ENCODE results near the gene OXSR1. TPM values are rescaled to one million over a fixed set of nuclear protein-coding genes. Genes with fewer than 3 reads are reported as not detected.
A peak's percentile ranks its signal among the peaks of the same experiment; 100 is the strongest.

The OXSR1 gene
- total and polyA plus RNA-seq, 2 of the 13 experiments (the other 11 are each of a cell fraction or from before 2014, with no cell fraction given): 27.4 to 32.6 TPM

DNA sequence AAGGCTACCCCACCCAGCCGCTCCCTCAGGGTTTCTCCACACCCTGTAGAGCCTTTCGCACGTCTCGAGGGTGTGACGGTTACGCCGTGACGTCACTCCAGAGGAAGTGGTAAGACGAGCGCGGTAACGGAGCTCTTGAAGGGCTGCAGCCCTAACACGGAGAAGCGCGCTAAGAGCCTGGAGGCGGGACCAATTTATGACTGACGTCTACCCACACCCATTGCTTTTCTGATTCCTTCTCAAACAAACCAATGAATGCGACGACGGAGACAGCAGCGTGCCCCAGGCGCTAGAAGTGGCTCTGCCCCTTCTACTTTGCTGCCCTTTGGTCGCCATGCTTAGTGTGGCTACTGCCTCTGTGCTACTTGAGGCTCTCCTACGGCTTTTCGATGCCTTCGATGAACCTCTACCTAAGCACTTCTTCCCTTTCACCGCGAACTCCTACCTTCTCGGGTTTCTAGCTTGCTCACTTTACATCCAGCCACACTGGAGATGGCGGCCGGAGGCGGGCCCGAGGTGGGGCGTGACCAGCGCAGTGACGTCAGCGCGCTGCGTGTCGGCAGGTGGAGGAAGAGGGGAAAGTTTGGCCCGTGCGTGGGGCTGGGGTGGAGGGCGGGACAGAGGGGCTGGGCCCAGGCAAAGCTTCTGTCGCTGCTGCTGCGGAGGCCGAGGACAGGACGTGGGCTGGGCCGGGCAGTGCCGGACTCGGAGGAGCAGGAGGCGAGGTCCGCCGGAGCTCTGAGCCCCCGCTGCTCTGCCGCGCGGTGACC lies at the start of gene OXSR1 (continued):
- TF ChIP-seq HNRNPL (IDR thresholded peaks at IDR 0.05; ENCODE audit: low read depth, low read length) (no peak), KDM5B (CRISPR knock-in tag; IDR thresholded peaks at IDR 0.05; ENCODE audit: borderline replicate concordance) (peak; percentile 80; the same call in 1 of the 2 replicates), ZBTB7A (CRISPR knock-in tag; IDR thresholded peaks at IDR 0.05) (peak; percentile 79), ZNF331 (CRISPR knock-in tag; IDR thresholded peaks at IDR 0.05) (peak; percentile 69; the same call in 1 of the 2 replicates), YY1 (IDR thresholded peaks at IDR 0.05; ENCODE audit: insufficient read depth, insufficient replicate concordance, low read depth, low read length) (peak; percentile 98), SATB2 (CRISPR knock-in tag; IDR thresholded peaks at IDR 0.05) (no peak), ZNF232 (CRISPR knock-in tag; IDR thresholded peaks at IDR 0.05; ENCODE audit: borderline replicate concordance) (0 out of 2 replicates have a peak, but pooled peaks have one; percentile 2), KLF12 (CRISPR knock-in tag; IDR thresholded peaks at IDR 0.05; ENCODE audit: borderline replicate concordance) (peak; percentile 97), SCMH1 (CRISPR knock-in tag; IDR thresholded peaks at IDR 0.05; ENCODE audit: borderline replicate concordance) (no peak), SP1 (IDR thresholded peaks at IDR 0.05) (no peak), SP1 (CRISPR knock-in tag; IDR thresholded peaks at IDR 0.05) (peak; percentile 94)
- TF ChIP-seq, protein P1, sequence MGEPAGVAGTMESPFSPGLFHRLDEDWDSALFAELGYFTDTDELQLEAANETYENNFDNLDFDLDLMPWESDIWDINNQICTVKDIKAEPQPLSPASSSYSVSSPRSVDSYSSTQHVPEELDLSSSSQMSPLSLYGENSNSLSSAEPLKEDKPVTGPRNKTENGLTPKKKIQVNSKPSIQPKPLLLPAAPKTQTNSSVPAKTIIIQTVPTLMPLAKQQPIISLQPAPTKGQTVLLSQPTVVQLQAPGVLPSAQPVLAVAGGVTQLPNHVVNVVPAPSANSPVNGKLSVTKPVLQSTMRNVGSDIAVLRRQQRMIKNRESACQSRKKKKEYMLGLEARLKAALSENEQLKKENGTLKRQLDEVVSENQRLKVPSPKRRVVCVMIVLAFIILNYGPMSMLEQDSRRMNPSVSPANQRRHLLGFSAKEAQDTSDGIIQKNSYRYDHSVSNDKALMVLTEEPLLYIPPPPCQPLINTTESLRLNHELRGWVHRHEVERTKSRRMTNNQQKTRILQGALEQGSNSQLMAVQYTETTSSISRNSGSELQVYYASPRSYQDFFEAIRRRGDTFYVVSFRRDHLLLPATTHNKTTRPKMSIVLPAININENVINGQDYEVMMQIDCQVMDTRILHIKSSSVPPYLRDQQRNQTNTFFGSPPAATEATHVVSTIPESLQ (CRISPR knock-in tag; conservative IDR thresholded peaks at IDR 0.05): no peak
- TF ChIP-seq, protein P2, sequence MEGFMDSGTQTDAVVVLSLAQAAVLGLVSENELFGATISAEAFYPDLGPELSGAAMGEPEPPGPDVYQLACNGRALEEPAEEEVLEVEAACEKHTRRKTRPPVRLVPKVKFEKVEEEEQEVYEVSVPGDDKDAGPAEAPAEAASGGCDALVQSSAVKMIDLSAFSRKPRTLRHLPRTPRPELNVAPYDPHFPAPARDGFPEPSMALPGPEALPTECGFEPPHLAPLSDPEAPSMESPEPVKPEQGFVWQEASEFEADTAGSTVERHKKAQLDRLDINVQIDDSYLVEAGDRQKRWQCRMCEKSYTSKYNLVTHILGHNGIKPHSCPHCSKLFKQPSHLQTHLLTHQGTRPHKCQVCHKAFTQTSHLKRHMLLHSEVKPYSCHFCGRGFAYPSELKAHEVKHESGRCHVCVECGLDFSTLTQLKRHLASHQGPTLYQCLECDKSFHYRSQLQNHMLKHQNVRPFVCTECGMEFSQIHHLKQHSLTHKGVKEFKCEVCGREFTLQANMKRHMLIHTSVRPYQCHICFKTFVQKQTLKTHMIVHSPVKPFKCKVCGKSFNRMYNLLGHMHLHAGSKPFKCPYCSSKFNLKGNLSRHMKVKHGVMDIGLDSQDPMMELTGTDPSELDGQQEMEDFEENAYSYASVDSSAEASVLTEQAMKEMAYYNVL (CRISPR knock-in tag; IDR thresholded peaks at IDR 0.05; ENCODE audit: borderline replicate concordance): peak; percentile 42; the same call in 1 of the 2 replicates
- TF ChIP-seq, protein P3, sequence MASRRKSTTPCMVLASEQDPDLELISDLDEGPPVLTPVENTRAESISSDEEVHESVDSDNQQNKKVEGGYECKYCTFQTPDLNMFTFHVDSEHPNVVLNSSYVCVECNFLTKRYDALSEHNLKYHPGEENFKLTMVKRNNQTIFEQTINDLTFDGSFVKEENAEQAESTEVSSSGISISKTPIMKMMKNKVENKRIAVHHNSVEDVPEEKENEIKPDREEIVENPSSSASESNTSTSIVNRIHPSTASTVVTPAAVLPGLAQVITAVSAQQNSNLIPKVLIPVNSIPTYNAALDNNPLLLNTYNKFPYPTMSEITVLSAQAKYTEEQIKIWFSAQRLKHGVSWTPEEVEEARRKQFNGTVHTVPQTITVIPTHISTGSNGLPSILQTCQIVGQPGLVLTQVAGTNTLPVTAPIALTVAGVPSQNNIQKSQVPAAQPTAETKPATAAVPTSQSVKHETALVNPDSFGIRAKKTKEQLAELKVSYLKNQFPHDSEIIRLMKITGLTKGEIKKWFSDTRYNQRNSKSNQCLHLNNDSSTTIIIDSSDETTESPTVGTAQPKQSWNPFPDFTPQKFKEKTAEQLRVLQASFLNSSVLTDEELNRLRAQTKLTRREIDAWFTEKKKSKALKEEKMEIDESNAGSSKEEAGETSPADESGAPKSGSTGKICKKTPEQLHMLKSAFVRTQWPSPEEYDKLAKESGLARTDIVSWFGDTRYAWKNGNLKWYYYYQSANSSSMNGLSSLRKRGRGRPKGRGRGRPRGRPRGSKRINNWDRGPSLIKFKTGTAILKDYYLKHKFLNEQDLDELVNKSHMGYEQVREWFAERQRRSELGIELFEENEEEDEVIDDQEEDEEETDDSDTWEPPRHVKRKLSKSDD (CRISPR knock-in tag; IDR thresholded peaks at IDR 0.05; ENCODE audit: low read depth): peak; percentile 99
- TF ChIP-seq, protein P4, sequence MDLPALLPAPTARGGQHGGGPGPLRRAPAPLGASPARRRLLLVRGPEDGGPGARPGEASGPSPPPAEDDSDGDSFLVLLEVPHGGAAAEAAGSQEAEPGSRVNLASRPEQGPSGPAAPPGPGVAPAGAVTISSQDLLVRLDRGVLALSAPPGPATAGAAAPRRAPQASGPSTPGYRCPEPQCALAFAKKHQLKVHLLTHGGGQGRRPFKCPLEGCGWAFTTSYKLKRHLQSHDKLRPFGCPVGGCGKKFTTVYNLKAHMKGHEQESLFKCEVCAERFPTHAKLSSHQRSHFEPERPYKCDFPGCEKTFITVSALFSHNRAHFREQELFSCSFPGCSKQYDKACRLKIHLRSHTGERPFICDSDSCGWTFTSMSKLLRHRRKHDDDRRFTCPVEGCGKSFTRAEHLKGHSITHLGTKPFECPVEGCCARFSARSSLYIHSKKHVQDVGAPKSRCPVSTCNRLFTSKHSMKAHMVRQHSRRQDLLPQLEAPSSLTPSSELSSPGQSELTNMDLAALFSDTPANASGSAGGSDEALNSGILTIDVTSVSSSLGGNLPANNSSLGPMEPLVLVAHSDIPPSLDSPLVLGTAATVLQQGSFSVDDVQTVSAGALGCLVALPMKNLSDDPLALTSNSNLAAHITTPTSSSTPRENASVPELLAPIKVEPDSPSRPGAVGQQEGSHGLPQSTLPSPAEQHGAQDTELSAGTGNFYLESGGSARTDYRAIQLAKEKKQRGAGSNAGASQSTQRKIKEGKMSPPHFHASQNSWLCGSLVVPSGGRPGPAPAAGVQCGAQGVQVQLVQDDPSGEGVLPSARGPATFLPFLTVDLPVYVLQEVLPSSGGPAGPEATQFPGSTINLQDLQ (CRISPR knock-in tag; IDR thresholded peaks at IDR 0.05): 0 out of 2 replicates have a peak, but pooled peaks have one; percentile 62
- TF ChIP-seq, protein P5, sequence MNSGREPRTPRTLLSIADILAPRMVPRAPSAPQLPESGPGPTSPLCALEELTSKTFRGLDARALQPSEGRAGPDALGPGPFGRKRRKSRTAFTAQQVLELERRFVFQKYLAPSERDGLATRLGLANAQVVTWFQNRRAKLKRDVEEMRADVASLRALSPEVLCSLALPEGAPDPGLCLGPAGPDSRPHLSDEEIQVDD (CRISPR knock-in tag; IDR thresholded peaks at IDR 0.05; ENCODE audit: borderline replicate concordance): peak; percentile 46; the same call in 1 of the 2 replicates
